ENCODE measurements around the gene ZDHHC13.

GRCh38 chr11:19116971-19117759, at the start of gene ZDHHC13:
- peak; percentile 67; the same call in 1 of the 2 replicates for TF ChIP-seq CTCF (conservative IDR thresholded peaks at IDR 0.05)
- TF ChIP-seq EZH2 (IDR thresholded peaks at IDR 0.05; ENCODE audit: low read depth): no peak

All from PC-9 (cell line).